B cell (primary cell): Measurements from ENCODE around the gene LRTM2. TPM values are rescaled to one million over a fixed set of nuclear protein-coding genes. Genes with fewer than 3 reads are reported as not detected.

Experiments
- ATAC-seq: fragments of 200-7000 bp; cut with Tn5 transposase; one replicate; pipeline ENCODE4 v1.10.0; 2021; ENCODE audit warnings: low read depth, mild to moderate bottlenecking, moderate number of reproducible peaks, moderate library complexity
- CTCF ChIA-PET: fragments of 350-600 bp; sonication (Branson Sonifier 250); formaldehyde crosslinking; loops from one replicate; lab custom pipeline; 2021; ENCODE audit warnings: antibody characterized with exemption, inconsistent platforms; lab: Charles Lee
- POLR2A ChIA-PET: fragments of 350-600 bp; sonication (Branson Sonifier 250); formaldehyde crosslinking; loops from one replicate; lab custom pipeline; 2021; ENCODE audit warnings: antibody characterized with exemption; lab: Charles Lee
- DNase-seq: peaks from one replicate; pipeline ENCODE4 v3.0.0; 2013
- H2AFZ ChIP-seq: 2 replicates; pipeline ENCODE4 v1.6.1; 2012; ENCODE audit warnings: mild to moderate bottlenecking, low read depth, low read length; ENCODE audit not compliant: insufficient read depth, poor library complexity, severe bottlenecking
- H3K27ac ChIP-seq, 2 donors: 1 replicate in 1 of 2; 2 replicates in 1 of 2; pipeline ENCODE4 v1.5.1; 2012 to 2013; ENCODE audit warnings: low read length in 2 of 2, mild to moderate bottlenecking in 2 of 2, moderate library complexity in 1 of 2
- H3K27me3 ChIP-seq, 4 experiments: fragments of 200-600 bp in 1 of 4; sonication (generic) in 1 of 4; replicated peaks in 1 of 4; 1 replicate in 2 of 4; 2 replicates in 2 of 4; pipeline versions ENCODE4 v1.6.1 to v1.7.0; 2013 to 2016; ENCODE audit warnings: low read length in 3 of 4, mild to moderate bottlenecking in 2 of 4, mixed read lengths in 1 of 4, moderate library complexity in 1 of 4; ENCODE audit not compliant: insufficient read depth in 4 of 4, control insufficient read depth in 3 of 4; ENCODE audit errors: control extremely low read depth in 1 of 4
- H3K36me3 ChIP-seq, 2 experiments: replicated peaks in 1 of 2; 1 replicate in 1 of 2; 2 replicates in 1 of 2; pipeline versions ENCODE4 v1.6.1 to v1.7.1; 2013; ENCODE audit warnings: low read length in 1 of 2; ENCODE audit not compliant: insufficient read depth in 2 of 2, control insufficient read depth in 1 of 2; ENCODE audit errors: control extremely low read depth in 1 of 2, extremely low read depth in 1 of 2
- H3K4me1 ChIP-seq, 2 donors: fragments of 200-600 bp in 1 of 2; sonication (generic) in 1 of 2; 1 replicate in 1 of 2; 2 replicates in 1 of 2; pipeline versions ENCODE4 v1.5.1 to v1.6.1; 2013 to 2017; ENCODE audit warnings: low read length in 2 of 2; ENCODE audit not compliant: control insufficient read depth in 2 of 2, insufficient read depth in 2 of 2
- H3K4me2 ChIP-seq: replicated peaks from 2 replicates; pipeline ENCODE3; 2012; ENCODE audit warnings: mild to moderate bottlenecking, low read depth, low read length; ENCODE audit not compliant: poor library complexity, severe bottlenecking
- H3K4me3 ChIP-seq, 5 experiments: fragments of 200-600 bp in 1 of 5; sonication (generic) in 1 of 5; 1 replicate in 3 of 5; 2 replicates in 2 of 5; pipeline versions ENCODE4 v1.5.1 to v1.7.0; 2011 to 2016; ENCODE audit warnings: low read length in 4 of 5, mild to moderate bottlenecking in 4 of 5, low read depth in 2 of 5, control low read depth in 1 of 5, moderate library complexity in 1 of 5; ENCODE audit not compliant: insufficient read depth in 1 of 5; ENCODE audit errors: control extremely low read depth in 1 of 5, extremely low read depth in 1 of 5
- H3K79me2 ChIP-seq: fragments of 200-600 bp; sonication (generic); one replicate; pipeline ENCODE4 v1.6.0; 2016; ENCODE audit warnings: low read length; ENCODE audit not compliant: control insufficient read depth, insufficient read depth
- H3K9ac ChIP-seq: fragments of 200-600 bp; sonication (generic); 2 replicates; pipeline ENCODE4 v1.6.1; 2017; ENCODE audit warnings: mild to moderate bottlenecking, low read length, moderate library complexity
- H3K9me3 ChIP-seq, 3 donors: one replicate each; pipeline versions ENCODE4 v1.6.1 to v1.7.1; 2013; ENCODE audit warnings: low read length in 2 of 3; ENCODE audit not compliant: control insufficient read depth in 2 of 3, insufficient read depth in 1 of 3; ENCODE audit errors: control extremely low read depth in 1 of 3
- H4K20me1 ChIP-seq: 2 replicates; pipeline ENCODE4 v1.6.0; 2012; ENCODE audit warnings: mild to moderate bottlenecking, low read length; ENCODE audit not compliant: insufficient read depth, control insufficient read depth, poor library complexity, severe bottlenecking
- H3K27ac Mint-ChIP-seq: one replicate; pipeline ENCODE4 v1.8.0; 2021; ENCODE audit warnings: mixed read lengths
- H3K27me3 Mint-ChIP-seq: one replicate; pipeline ENCODE4 v1.8.0; 2021; ENCODE audit warnings: mixed read lengths
- H3K4me1 Mint-ChIP-seq: one replicate; pipeline ENCODE4 v1.8.0; 2021; ENCODE audit warnings: mixed read lengths
- H3K4me3 Mint-ChIP-seq: one replicate; pipeline ENCODE4 v1.8.0; 2021; ENCODE audit warnings: mixed read lengths
- H3K9me3 Mint-ChIP-seq: one replicate; pipeline ENCODE4 v1.8.0; 2022; ENCODE audit warnings: mixed read lengths; ENCODE audit not compliant: insufficient read depth
- EZH2 ChIP-seq: IDR thresholded peaks from 2 replicates; pipeline ENCODE4 v1.6.1; 2012; ENCODE audit warnings: borderline replicate concordance, low read depth, mild to moderate bottlenecking, moderate library complexity, low read length; ENCODE audit not compliant: insufficient read depth, poor library complexity, severe bottlenecking
- WGBS: methylation state at CpG from one replicate; pipeline ENCODE4 v1.1.5; 2013; ENCODE audit warnings: missing lambda C conversion rate; ENCODE audit not compliant: insufficient coverage; 5-methylcytosine and 5-hydroxymethylcytosine counted together
- intact Hi-C: fragments of 100-400 bp; cut with micrococcal nuclease; formaldehyde crosslinking; loops from one replicate; pipeline ENCODE4 v1.10.0; 2022
- polyA plus RNA-seq: library from polyadenylated mRNA; depleted of rRNA; stranded (reverse); fragments of >200 nt; gene quantifications from 2 replicates; pipeline ENCODE4 v1.2.3, GENCODE V29; 2012
- total RNA-seq, 2 donors: library from RNA; stranded (reverse); fragments of 120-200 nt in 1 of 2; gene quantifications; 1 replicate in 1 of 2; 2 replicates in 1 of 2; pipeline versions ENCODE4 v1.2.3 to v1.2.4, GENCODE V29; 2013 to 2022
- TF ChIP-seq, protein P1 (sequence below): fragments of 200-600 bp; IDR thresholded peaks from one replicate; pipeline ENCODE4 v1.8.0; 2022; ENCODE audit warnings: antibody characterized with exemption, mild to moderate bottlenecking

The LRTM2 gene
- total and polyA plus RNA-seq, 2 donors (not counting 1 experiment from before 2014, with no cell fraction given), result not detected

DNA sequence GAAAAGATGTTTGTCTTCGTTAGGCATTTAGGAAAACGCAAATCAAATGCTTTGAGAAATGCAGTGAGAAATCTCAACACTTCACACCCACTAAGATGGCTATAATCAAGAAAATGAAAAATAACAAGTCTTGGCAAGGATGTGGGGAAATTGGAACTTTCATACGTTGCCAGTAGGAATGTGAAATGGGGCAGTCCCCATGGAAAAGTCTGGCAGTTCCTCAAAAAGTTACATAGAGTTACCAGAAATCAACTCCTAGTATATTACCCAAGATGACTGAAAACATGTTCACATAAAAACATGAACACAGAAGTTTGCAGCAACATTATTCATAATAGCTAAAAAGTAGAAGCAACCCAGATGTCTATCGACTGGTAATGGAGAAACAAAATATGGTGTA is 41.5 kb upstream of the LRTM2 start:
- Histone ChIP-seq H3K4me2 (no peak overlapping the region), H3K27me3 (no peaks in the 10 kb centered on the region), H3K9me3 (no peaks in the 10 kb centered on the region), H3K36me3 (peaks cover 10 to 36% of the 10 kb centered on the region in 2 experiments), H3K9ac (no peak overlapping the region), H3K79me2 (no peaks in the 10 kb centered on the region), H3K27ac (no peak overlapping the region), H3K4me3 (no peak overlapping the region), H4K20me1 (no peaks in the 10 kb centered on the region), H3K4me1 (no peaks in the 10 kb centered on the region), H2AFZ (no peak overlapping the region)
- Mint-ChIP-seq H3K4me3 (no peak overlapping the region), H3K9me3 (no peaks in the 10 kb centered on the region), H3K27me3 (no peaks in the 10 kb centered on the region), H3K4me1 (no peaks in the 10 kb centered on the region), H3K27ac (no peak overlapping the region)
- no peak for TF ChIP-seq EZH2
- TF ChIP-seq, protein P1, sequence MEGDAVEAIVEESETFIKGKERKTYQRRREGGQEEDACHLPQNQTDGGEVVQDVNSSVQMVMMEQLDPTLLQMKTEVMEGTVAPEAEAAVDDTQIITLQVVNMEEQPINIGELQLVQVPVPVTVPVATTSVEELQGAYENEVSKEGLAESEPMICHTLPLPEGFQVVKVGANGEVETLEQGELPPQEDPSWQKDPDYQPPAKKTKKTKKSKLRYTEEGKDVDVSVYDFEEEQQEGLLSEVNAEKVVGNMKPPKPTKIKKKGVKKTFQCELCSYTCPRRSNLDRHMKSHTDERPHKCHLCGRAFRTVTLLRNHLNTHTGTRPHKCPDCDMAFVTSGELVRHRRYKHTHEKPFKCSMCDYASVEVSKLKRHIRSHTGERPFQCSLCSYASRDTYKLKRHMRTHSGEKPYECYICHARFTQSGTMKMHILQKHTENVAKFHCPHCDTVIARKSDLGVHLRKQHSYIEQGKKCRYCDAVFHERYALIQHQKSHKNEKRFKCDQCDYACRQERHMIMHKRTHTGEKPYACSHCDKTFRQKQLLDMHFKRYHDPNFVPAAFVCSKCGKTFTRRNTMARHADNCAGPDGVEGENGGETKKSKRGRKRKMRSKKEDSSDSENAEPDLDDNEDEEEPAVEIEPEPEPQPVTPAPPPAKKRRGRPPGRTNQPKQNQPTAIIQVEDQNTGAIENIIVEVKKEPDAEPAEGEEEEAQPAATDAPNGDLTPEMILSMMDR, result no peak
- ATAC-seq (no peak), DNase-seq (no peak)
- CTCF ChIA-PET, result interaction anchor here (1.6 kb wide), 1 partner anchor 126 kb away, joined by 9 read pairs; no protein-coding TSS in a partner anchor
- intact Hi-C loops, result loop anchor here (5.0 kb wide), 1 partner anchor 87 kb away; the partner anchor contains the start of gene ADIPOR2
- no CpG with 5 or more reads among the region's 4 CpGs for WGBS
- POLR2A ChIA-PET, result no interaction called here

DNA sequence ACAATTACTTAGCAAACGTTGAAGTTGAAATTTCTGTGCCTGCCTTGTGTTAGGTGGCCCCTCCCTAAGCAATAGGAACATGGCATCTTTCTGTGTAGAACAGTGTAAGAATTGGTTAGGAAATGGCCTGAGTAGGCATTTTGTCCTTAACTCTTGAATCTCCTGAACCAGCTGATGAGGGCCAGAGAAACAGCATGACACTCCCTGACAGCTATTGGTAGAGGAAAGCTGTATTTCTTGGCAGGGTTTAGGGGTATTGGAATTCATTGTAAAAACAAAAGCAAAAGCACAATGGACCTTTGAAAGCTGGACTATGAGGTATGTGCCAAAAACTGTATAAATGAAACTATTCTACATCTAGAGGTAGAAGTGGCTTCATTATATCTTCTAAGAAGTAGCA is 40.6 kb upstream of the LRTM2 start:
- Histone ChIP-seq H3K4me1 (no peaks in the 10 kb centered on the region), H3K9ac (no peak overlapping the region), H3K27me3 (no peaks in the 10 kb centered on the region), H3K4me2 (no peak overlapping the region), H4K20me1 (no peaks in the 10 kb centered on the region), H2AFZ (no peak overlapping the region), H3K4me3 (no peak overlapping the region), H3K79me2 (no peaks in the 10 kb centered on the region), H3K9me3 (no peaks in the 10 kb centered on the region), H3K27ac (no peak overlapping the region), H3K36me3 (peaks cover 14 to 38% of the 10 kb centered on the region in 2 experiments)
- no peak for ATAC-seq
- ChIA-PET CTCF (interaction anchor here (1.6 kb wide), 1 partner anchor 127 kb away, joined by 9 read pairs; no protein-coding TSS in a partner anchor), POLR2A (no interaction called here)
- WGBS, result no CpG with 5 or more reads among the region's 1 CpG
- H3K27ac Mint-ChIP-seq, result no peak overlapping the region
- no peak for DNase-seq
- no peak overlapping the region for H3K4me3 Mint-ChIP-seq
- TF ChIP-seq, protein P1, result no peak
- no peak for TF ChIP-seq EZH2
- no peaks in the 10 kb centered on the region for H3K9me3 Mint-ChIP-seq
- intact Hi-C loops, result loop anchor here (5.0 kb wide), 1 partner anchor 87 kb away; the partner anchor contains the start of gene ADIPOR2
- no peaks in the 10 kb centered on the region for H3K27me3 Mint-ChIP-seq
- H3K4me1 Mint-ChIP-seq, result no peaks in the 10 kb centered on the region
